ENCODE results near the gene HOXA13. TPM values are rescaled to one million over a fixed set of nuclear protein-coding genes. Genes with fewer than 3 reads are reported as not detected.

The HOXA13 gene
- total RNA-seq, 2 experiments from 2014 or later: not detected

DNA sequence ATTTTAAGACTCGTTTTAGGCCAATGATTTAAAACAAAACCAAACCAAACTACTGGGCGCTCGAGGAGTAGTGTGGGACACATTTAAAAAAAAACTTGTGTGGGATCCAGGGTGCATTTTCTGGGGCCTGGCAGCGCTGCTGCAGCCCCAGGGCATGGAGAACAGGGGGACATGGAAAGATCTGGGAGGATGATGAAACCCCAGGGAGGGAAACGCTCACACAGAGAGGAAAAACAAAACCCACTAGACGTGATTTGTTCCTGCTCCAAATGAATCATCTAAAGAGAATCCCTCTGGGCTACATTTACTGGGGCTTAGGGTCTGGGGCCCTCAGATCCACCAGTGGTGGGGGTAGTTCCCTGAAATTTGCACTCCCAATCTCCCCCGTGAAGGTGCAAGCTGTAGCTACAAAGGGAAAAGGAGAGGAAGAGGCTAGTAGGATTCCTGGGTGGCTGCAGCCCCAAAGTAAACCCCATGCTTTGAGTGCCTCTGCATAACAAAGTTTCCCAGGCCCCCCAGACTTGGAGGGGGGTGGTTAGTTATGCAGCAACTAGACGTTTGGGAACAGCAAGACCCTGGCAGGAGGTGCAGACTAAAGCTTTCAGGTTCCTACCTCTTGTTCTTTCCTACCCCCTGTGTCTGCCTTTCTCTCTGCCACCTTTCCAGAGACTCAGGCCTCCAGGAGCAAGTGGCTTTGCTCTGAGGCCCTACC, 14.5 kb upstream of the HOXA13 start:
- no peak overlapping the region for H3K4me3 Mint-ChIP-seq
- H3K36me3 Mint-ChIP-seq (ENCODE audit: low read depth): no peaks in the 10 kb centered on the region
- POLR2A ChIA-PET: no interaction called here
- no peaks in the 10 kb centered on the region for H3K9me3 Mint-ChIP-seq
- intact Hi-C loops (cut with micrococcal nuclease): no loop called here
- DNase-seq: no peak
- CTCF ChIA-PET: no interaction called here
- H3K27me3 Mint-ChIP-seq: peaks cover 70% of the 10 kb centered on the region
- no peak overlapping the region for H3K27ac Mint-ChIP-seq
- peaks cover 8% of the 10 kb centered on the region for H3K4me1 Mint-ChIP-seq (ENCODE audit: low read depth)
- ATAC-seq: no peak
- TF ChIP-seq, protein P1, sequence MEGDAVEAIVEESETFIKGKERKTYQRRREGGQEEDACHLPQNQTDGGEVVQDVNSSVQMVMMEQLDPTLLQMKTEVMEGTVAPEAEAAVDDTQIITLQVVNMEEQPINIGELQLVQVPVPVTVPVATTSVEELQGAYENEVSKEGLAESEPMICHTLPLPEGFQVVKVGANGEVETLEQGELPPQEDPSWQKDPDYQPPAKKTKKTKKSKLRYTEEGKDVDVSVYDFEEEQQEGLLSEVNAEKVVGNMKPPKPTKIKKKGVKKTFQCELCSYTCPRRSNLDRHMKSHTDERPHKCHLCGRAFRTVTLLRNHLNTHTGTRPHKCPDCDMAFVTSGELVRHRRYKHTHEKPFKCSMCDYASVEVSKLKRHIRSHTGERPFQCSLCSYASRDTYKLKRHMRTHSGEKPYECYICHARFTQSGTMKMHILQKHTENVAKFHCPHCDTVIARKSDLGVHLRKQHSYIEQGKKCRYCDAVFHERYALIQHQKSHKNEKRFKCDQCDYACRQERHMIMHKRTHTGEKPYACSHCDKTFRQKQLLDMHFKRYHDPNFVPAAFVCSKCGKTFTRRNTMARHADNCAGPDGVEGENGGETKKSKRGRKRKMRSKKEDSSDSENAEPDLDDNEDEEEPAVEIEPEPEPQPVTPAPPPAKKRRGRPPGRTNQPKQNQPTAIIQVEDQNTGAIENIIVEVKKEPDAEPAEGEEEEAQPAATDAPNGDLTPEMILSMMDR (IDR thresholded peaks at IDR 0.05): no peak

DNA sequence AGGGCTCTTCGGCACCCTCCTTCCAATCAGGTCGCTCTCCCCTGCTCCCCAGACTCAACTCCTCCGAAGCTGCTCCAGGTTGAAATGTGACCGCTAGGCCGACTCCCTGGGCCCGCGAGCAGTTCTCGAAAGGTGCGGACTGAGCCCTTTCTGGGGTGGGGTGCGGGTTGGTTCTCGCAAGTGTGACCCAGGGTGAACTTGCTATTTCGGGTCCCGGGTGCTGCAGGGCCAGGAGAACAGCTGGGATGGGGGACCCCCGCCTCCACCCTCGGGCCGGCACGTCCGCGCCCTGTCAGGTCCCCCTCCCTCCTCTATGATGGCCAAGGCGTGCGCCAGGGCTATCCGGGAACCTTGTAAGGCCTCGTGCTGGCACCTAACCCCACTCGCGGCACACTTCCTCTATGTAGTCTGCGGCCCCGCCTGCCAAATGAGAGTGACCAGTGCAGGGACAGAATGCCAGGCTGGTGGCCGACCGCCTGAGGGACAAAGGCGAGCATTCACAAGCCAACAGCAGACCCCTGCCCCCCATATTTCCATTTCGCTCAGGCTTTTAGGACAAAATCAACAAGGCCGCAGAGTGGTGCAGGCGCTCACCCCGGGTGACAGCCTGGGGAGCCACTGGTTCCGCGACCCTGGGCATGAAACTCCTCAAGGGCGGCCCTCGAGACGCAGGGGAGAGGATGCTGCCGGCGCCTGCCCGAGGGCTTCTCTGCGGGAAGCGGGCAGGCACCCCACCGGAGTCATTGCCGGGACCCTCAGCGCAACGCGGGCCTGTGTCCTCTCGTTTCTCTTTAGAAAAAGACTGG, 13.7 kb upstream of the HOXA13 start:
- intact Hi-C loops (cut with micrococcal nuclease): no loop called here
- Mint-ChIP-seq H3K27me3 (peaks cover 72% of the 10 kb centered on the region), H3K4me1 (ENCODE audit: low read depth) (peaks cover 8% of the 10 kb centered on the region), H3K36me3 (ENCODE audit: low read depth) (no peaks in the 10 kb centered on the region), H3K27ac (no peak overlapping the region), H3K9me3 (no peaks in the 10 kb centered on the region), H3K4me3 (no peak overlapping the region)
- CTCF ChIA-PET: no interaction called here
- TF ChIP-seq, protein P1 (IDR thresholded peaks at IDR 0.05): no peak
- no peak for ATAC-seq
- DNase-seq: no peak
- POLR2A ChIA-PET: no interaction called here

DNA sequence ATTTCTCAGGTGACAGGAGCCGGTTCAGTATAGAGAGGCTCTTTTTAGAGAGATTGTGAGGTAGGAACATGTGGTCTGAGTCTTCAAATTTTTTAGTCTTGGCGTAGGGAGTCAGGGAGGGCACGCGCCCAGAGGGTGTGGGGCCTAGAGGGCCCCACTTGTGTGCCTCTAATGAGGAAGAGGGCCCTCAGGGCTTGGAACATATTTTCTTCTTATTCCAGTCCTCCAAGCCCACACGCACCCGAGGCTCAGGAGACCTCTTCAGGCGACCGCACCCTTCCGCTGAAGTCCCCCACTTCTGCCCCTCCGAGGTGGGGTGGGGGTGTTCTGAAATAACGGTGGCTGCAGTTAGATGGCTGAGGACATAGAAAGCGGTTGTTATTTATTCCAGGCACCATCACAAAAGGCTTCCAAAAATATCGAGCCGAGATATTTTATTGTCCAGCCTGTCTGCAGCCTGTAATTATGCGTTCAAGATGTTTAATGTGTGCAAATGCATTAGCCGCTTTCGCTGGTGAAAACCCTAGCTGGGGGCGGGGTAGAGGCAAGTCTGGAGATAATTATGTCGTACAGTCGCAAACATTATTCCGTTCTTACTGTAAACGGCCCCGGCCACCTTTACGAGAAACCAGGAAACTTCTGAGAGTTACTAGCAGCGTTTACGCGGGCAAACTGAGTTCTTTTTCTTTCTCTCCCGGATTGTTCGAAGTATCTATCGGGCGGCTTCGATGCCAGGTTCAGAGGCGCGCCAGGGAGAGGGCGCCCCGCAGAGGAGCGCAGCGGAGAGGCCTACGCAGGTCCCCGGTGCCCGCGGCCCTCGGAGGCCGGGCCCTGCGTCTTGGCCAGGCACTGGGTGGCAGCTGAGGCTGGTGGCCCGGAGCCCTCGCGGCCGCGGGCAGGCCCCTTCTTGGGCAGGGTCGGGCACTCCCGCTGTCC, 12.9 kb upstream of the HOXA13 start:
- no peak overlapping the region for H3K4me3 Mint-ChIP-seq
- no peaks in the 10 kb centered on the region for H3K9me3 Mint-ChIP-seq
- TF ChIP-seq, protein P1 (IDR thresholded peaks at IDR 0.05): no peak
- peaks cover 8% of the 10 kb centered on the region for H3K4me1 Mint-ChIP-seq (ENCODE audit: low read depth)
- ATAC-seq (peak; percentile 37), DNase-seq (no peak)
- CTCF ChIA-PET: no interaction called here
- POLR2A ChIA-PET: no interaction called here
- intact Hi-C loops (cut with micrococcal nuclease): no loop called here
- H3K36me3 Mint-ChIP-seq (ENCODE audit: low read depth): no peaks in the 10 kb centered on the region
- H3K27me3 Mint-ChIP-seq: peaks cover 77% of the 10 kb centered on the region
- H3K27ac Mint-ChIP-seq: no peak overlapping the region

DNA sequence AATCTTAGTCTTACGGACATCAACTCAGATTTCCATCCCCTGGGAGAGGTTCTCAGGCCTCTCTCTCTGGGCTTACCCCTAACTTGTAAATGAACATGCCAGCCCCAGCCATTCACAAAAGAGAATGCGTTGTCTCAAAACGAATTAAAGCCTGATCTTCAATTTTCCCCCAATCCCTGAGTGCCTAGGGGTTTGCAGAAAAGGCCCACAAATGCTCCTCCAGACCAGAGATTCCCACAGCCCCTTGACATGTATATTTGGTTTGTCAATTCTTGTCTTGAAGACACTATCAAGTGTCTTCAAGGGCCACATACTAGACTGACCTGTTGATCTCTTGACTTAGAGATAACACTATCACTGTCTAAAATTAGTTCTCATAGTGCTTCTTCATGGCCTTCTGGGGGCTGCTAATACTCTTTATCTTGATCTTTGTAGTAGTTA, 11.9 kb upstream of the HOXA13 start:
- ATAC-seq (no peak), DNase-seq (no peak)
- Mint-ChIP-seq H3K27ac (no peak overlapping the region), H3K36me3 (ENCODE audit: low read depth) (no peaks in the 10 kb centered on the region), H3K27me3 (peaks cover 86% of the 10 kb centered on the region), H3K4me1 (ENCODE audit: low read depth) (peaks cover 8% of the 10 kb centered on the region), H3K4me3 (no peak overlapping the region), H3K9me3 (no peaks in the 10 kb centered on the region)
- intact Hi-C loops (cut with micrococcal nuclease): no loop called here
- TF ChIP-seq, protein P1 (IDR thresholded peaks at IDR 0.05): no peak
- POLR2A ChIA-PET: interaction anchor here (0.6 kb wide), 1 partner anchor 224 kb away, joined by 3 read pairs; no protein-coding TSS in a partner anchor
- CTCF ChIA-PET: interaction anchor here (1.0 to 3.3 kb wide), 9 partner anchors 10 to 563 kb away, joined by 3 to 25 read pairs (median 5); no protein-coding TSS in a partner anchor
